PC-3 (cell line): ENCODE results near the gene MROH9.

Source experiments
- EZH2 ChIP-seq: fragments of 300-600 bp; sonication (generic); IDR thresholded peaks from one replicate; pipeline ENCODE4 v1.6.1; 2017; ENCODE audit warnings: antibody characterized with exemption, mild to moderate bottlenecking, low read length; ENCODE audit not compliant: unreplicated experiment
- EZH2phosphoT487 ChIP-seq: fragments of 300-600 bp; sonication (generic); IDR thresholded peaks from 2 replicates; pipeline ENCODE4 v1.6.1; 2018; ENCODE audit warnings: mild to moderate bottlenecking, antibody characterized with exemption, low read length, borderline replicate concordance
- TF ChIP-seq, protein P1 (sequence below): fragments of 300-600 bp; sonication (generic); conservative IDR thresholded peaks from 2 replicates; pipeline ENCODE4 v1.5.1; 2017; ENCODE audit warnings: antibody characterized with exemption, low read depth, mild to moderate bottlenecking, low read length

DNA sequence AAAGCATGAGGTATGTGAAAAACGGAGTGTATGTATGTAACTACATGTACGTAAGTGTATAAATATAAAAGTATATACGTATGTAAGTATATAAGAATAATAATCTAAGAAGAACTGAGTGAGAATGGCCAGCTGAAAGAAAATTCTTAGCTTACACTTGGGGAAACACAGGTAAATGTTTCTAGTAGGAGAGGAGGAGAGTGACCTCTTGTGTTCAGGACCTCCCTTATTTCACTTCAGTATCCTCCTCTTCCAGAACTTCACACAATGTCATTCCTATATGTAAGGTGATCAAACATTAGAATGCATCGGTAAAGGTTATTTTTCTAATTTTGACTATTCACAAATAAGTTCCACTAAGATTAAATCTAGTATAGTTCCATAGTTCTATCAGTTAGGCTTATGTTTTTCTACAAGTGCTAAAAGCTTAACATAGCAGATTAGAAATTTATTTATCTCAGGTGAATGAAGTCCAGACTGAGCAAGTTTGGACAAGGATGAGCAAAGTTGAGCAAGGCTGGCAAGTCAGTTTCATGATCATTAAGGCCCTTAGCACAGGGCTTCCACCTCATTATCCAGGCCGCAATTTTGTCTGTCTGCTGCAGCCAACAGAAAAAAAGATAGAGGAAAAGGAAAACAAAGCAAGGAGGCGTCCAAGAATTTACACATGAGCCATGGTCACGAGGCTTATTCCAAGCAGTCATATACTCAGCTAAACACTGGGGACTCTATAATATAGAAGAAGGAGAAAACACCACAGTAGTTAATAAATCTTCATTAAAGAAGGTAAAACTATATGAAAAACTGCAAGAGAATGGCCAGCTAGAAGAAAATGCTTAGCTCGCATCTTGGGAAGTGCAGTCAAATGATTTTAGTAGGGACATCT lies 7.1 kb upstream of the MROH9 start:
- TF ChIP-seq, protein P1, sequence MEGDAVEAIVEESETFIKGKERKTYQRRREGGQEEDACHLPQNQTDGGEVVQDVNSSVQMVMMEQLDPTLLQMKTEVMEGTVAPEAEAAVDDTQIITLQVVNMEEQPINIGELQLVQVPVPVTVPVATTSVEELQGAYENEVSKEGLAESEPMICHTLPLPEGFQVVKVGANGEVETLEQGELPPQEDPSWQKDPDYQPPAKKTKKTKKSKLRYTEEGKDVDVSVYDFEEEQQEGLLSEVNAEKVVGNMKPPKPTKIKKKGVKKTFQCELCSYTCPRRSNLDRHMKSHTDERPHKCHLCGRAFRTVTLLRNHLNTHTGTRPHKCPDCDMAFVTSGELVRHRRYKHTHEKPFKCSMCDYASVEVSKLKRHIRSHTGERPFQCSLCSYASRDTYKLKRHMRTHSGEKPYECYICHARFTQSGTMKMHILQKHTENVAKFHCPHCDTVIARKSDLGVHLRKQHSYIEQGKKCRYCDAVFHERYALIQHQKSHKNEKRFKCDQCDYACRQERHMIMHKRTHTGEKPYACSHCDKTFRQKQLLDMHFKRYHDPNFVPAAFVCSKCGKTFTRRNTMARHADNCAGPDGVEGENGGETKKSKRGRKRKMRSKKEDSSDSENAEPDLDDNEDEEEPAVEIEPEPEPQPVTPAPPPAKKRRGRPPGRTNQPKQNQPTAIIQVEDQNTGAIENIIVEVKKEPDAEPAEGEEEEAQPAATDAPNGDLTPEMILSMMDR: peak; percentile 47
- TF ChIP-seq EZH2phosphoT487: no peak
- no peak for TF ChIP-seq EZH2
